Fibroblast of pulmonary artery (primary cell): ENCODE data around the gene ASTN2.

Source experiments
- DNase-seq: peaks from one replicate; pipeline ENCODE4 v3.0.0-alpha.2; 2010; ENCODE audit warnings: low read depth
- H3K4me3 ChIP-seq: replicated peaks from 2 replicates; pipeline ENCODE4 v1.5.1; 2011; ENCODE audit warnings: low read depth, mild to moderate bottlenecking, control low read depth, low read length, moderate library complexity
- CTCF ChIP-seq: IDR thresholded peaks from 2 replicates; pipeline ENCODE4 v1.5.1; 2011; ENCODE audit warnings: mild to moderate bottlenecking, control low read depth, low read length, inconsistent platforms; ENCODE audit errors: missing control alignments

ASTN2 gene

GRCh38 chr9:116721411-116721810 is 693.4 kb downstream of the ASTN2 start:
- no peak for DNase-seq
- H3K4me3 ChIP-seq: no peak overlapping the region
- no peak for TF ChIP-seq CTCF

- no peak overlapping the region for H3K4me3 ChIP-seq
- no peak for TF ChIP-seq CTCF
- no peak for DNase-seq
Observed at GRCh38 chr9:116720111-116720510, 694.7 kb downstream of the ASTN2 start.

- no peak overlapping the region for H3K4me3 ChIP-seq
- no peak for DNase-seq
- TF ChIP-seq CTCF: no peak
Observed at GRCh38 chr9:116718111-116718510, 696.7 kb downstream of the ASTN2 start.

GRCh38 chr9:116717150-116717549 is 697.7 kb downstream of the ASTN2 start:
- no peak for TF ChIP-seq CTCF
- DNase-seq: no peak
- H3K4me3 ChIP-seq: no peak overlapping the region

- DNase-seq: no peak
- H3K4me3 ChIP-seq: no peak overlapping the region
- TF ChIP-seq CTCF: no peak
Observed at GRCh38 chr9:116716438-116716837, 698.4 kb downstream of the ASTN2 start.

- no peak for DNase-seq
- TF ChIP-seq CTCF: no peak
- H3K4me3 ChIP-seq: no peak overlapping the region
Observed at GRCh38 chr9:116715751-116716150, 699.1 kb downstream of the ASTN2 start.

GRCh38 chr9:116713271-116713670 is 701.6 kb downstream of the ASTN2 start:
- TF ChIP-seq CTCF: no peak
- H3K4me3 ChIP-seq: no peak overlapping the region
- DNase-seq: no peak
